GM12878 (cell line): ENCODE data around the gene KCNA1. TPM values are rescaled to one million over a fixed set of nuclear protein-coding genes. Genes with fewer than 3 reads are reported as not detected.

Source experiments
- ATAC-seq: fragments of 200-7000 bp; cut with Tn5 transposase; 3 replicates; pipeline ENCODE4 v1.9.1; 2020; ENCODE audit warnings: mild to moderate bottlenecking, moderate library complexity
- BruUV-seq: library from RNA; stranded (reverse); fragments of 400-500 nt; replicated peaks from 2 replicates; lab custom pipeline; 2021; lab: Mats Ljungman, UMichigan
- CTCF ChIA-PET: fragments of 300-600 bp; sonication (Branson Sonifier 250); formaldehyde crosslinking; extraction: SDS; loops from one replicate; lab custom pipeline; 2021; ENCODE audit warnings: inconsistent platforms; lab: Yijun Ruan, JAX
- POLR2A ChIA-PET: fragments of 350-600 bp; formaldehyde crosslinking; extraction: SDS; loops from one replicate; lab custom pipeline; 2021; ENCODE audit warnings: inconsistent platforms; lab: Charles Lee
- RAD21 ChIA-PET: fragments of 300-600 bp; sonication (Branson Sonifier 250); formaldehyde crosslinking; loops from one replicate; lab custom pipeline; 2023; ENCODE audit warnings: antibody characterized with exemption; ENCODE audit not compliant: unreplicated experiment; lab: Charles Lee
- SMC1A ChIA-PET: fragments of 300-600 bp; sonication (Branson Sonifier 250); formaldehyde crosslinking; loops from one replicate; lab custom pipeline; 2023; ENCODE audit not compliant: unreplicated experiment, uncharacterized antibody; lab: Charles Lee
- DNase-seq: peaks from one replicate; pipeline ENCODE4 v3.0.0-alpha.2; 2011; ENCODE audit warnings: low read depth, low spot score
- FAIRE-seq: peaks from 3 replicates; lab custom pipeline; 2011; peaks lifted over from hg19 to GRCh38; lab: Jason Lieb, UNC
- H2AFZ ChIP-seq: 2 replicates; pipeline ENCODE4 v1.6.0; 2011; ENCODE audit warnings: low read depth, low read length, control low read depth; ENCODE audit not compliant: control insufficient read depth
- H3K27ac ChIP-seq: 2 replicates; pipeline ENCODE4 v1.5.1; 2011; ENCODE audit warnings: control low read depth; ENCODE audit not compliant: control insufficient read depth, insufficient read depth
- H3K27me3 ChIP-seq, 2 experiments: replicated peaks in 1 of 2; 2 replicates each; pipeline versions ENCODE4 v1.6.0 to v1.6.1; 2011; ENCODE audit warnings: low read length in 1 of 2; ENCODE audit not compliant: control insufficient read depth in 2 of 2, insufficient read depth in 2 of 2
- H3K36me3 ChIP-seq, 2 experiments: 2 replicates each; pipeline ENCODE4 v1.5.1; 2011; ENCODE audit warnings: low read length in 1 of 2; ENCODE audit not compliant: control insufficient read depth in 2 of 2, insufficient read depth in 2 of 2
- H3K4me1 ChIP-seq: 2 replicates; pipeline ENCODE4 v1.6.1; 2011; ENCODE audit warnings: mild to moderate bottlenecking, low read length, moderate library complexity, mixed read lengths; ENCODE audit not compliant: control insufficient read depth, insufficient read depth
- H3K4me2 ChIP-seq: 2 replicates; pipeline ENCODE4 v1.6.0; 2011; ENCODE audit warnings: control low read depth; ENCODE audit not compliant: control insufficient read depth, insufficient read depth
- H3K4me3 ChIP-seq: fragments of 200-600 bp; sonication (generic); 2 replicates; pipeline ENCODE4 v1.5.1; 2016
- H3K79me2 ChIP-seq: 2 replicates; pipeline ENCODE4 v1.6.0; 2011; ENCODE audit warnings: low read length; ENCODE audit not compliant: control insufficient read depth, insufficient read depth
- H3K9ac ChIP-seq: 2 replicates; pipeline ENCODE4 v1.8.0; 2011; ENCODE audit warnings: low read length, control low read depth, mixed read lengths; ENCODE audit not compliant: control insufficient read depth, insufficient read depth
- H3K9me3 ChIP-seq: replicated peaks from 3 replicates; pipeline ENCODE4 v1.5.1; 2011; ENCODE audit warnings: mild to moderate bottlenecking, low read length; ENCODE audit not compliant: control insufficient read depth, insufficient read depth
- H4K20me1 ChIP-seq: 2 replicates; pipeline ENCODE4 v1.6.0; 2011; ENCODE audit not compliant: control insufficient read depth, insufficient read depth
- BHLHE40 ChIP-seq, 2 experiments: fragments of 450-650 bp in 1 of 2; IDR thresholded peaks; 2 replicates each; pipeline ENCODE4 v1.6.1; 2011 to 2017; ENCODE audit warnings: low read depth in 2 of 2, borderline replicate concordance in 1 of 2, improper control_type of control experiment in 1 of 2, low read length in 1 of 2, mild to moderate bottlenecking in 1 of 2
- HDAC2 ChIP-seq: fragments of 200-600 bp; sonication (generic); IDR thresholded peaks from 2 replicates; pipeline ENCODE4 v1.6.1; 2017
- PAX8 ChIP-seq: fragments of 450-650 bp; IDR thresholded peaks from 2 replicates; pipeline ENCODE4 v1.6.1; 2017; ENCODE audit warnings: mild to moderate bottlenecking, moderate library complexity
- POU2F2 ChIP-seq: IDR thresholded peaks from 3 replicates; pipeline ENCODE4 v1.6.1; 2011; ENCODE audit warnings: low read depth, mild to moderate bottlenecking, low read length, borderline replicate concordance
- SMC3 ChIP-seq: IDR thresholded peaks from 2 replicates; pipeline ENCODE4 v1.6.1; 2011; ENCODE audit warnings: low read length, improper control_type of control experiment, borderline replicate concordance
- STAT3 ChIP-seq: IDR thresholded peaks from 2 replicates; pipeline ENCODE4 v1.6.1; 2011; ENCODE audit warnings: low read depth, low read length, improper control_type of control experiment
- SUPT20H ChIP-seq: IDR thresholded peaks from 2 replicates; pipeline ENCODE4 v1.6.1; 2011; ENCODE audit warnings: low read depth, mild to moderate bottlenecking, low read length, moderate library complexity, borderline replicate concordance; ENCODE audit not compliant: control insufficient read depth
- YY1 ChIP-seq: IDR thresholded peaks from 2 replicates; pipeline ENCODE4 v1.6.1; 2011; ENCODE audit warnings: low read depth, mild to moderate bottlenecking, low read length
- ZNF622 ChIP-seq: fragments of 450-650 bp; IDR thresholded peaks from 2 replicates; pipeline ENCODE4 v1.6.1; 2017; ENCODE audit warnings: mild to moderate bottlenecking, inconsistent platforms
- ZSCAN29 ChIP-seq: fragments of 450-650 bp; IDR thresholded peaks from 2 replicates; pipeline ENCODE4 v1.6.1; 2017; ENCODE audit warnings: mild to moderate bottlenecking, moderate library complexity
- WGBS: methylation state at CpG from one replicate; pipeline ENCODE4 v1.1.6; 2016; ENCODE audit warnings: low lambda C conversion rate; ENCODE audit not compliant: insufficient replicate concordance, insufficient coverage; ENCODE audit errors: missing lambda C conversion rate; 5-methylcytosine and 5-hydroxymethylcytosine counted together
- in situ Hi-C: fragments of 300-500 bp; cut with MboI; formaldehyde crosslinking; loops from 9 replicates; pipeline ENCODE4 v1.14.3; 2018; ENCODE audit warnings: mixed read lengths
- intact Hi-C: fragments of 100-400 bp; cut with micrococcal nuclease; formaldehyde crosslinking; loops from one replicate; pipeline ENCODE4 v1.14.2; 2022; ENCODE audit not compliant: unreplicated experiment
- polyA plus RNA-seq, 11 experiments: library from polyadenylated mRNA; depleted of rRNA in 4 of 11; unstranded in 6 of 11; stranded (reverse) in 5 of 11; fragments of >200 nt; fragmentation: Nextera tagmentation in 4 of 11; fragmentation: Illumina TruSeq in 1 of 11; extraction: Ambion mirVana in 4 of 11; extraction: Trizol in 1 of 11; gene quantifications; 1 replicate in 1 of 11; 2 replicates in 10 of 11; pipeline versions ENCODE4 v1.2.1 to v1.2.3, GENCODE V29; 2011 to 2016; ENCODE audit warnings: inconsistent platforms in 2 of 11, missing spikeins in 2 of 11, low read depth in 1 of 11
- total RNA-seq, 4 experiments: library from RNA; depleted of rRNA in 3 of 4; stranded (reverse); fragments of >200 nt in 3 of 4; fragmentation: Illumina TruSeq in 1 of 4; extraction: Trizol in 1 of 4; gene quantifications; 2 replicates each; pipeline versions ENCODE4 v1.2.1 to v1.2.3, GENCODE V29; 2013 to 2021
- TF ChIP-seq, protein P1 (sequence below): fragments of 450-650 bp; IDR thresholded peaks from 2 replicates; pipeline ENCODE4 v1.6.1; 2017; ENCODE audit warnings: borderline replicate concordance
- TF ChIP-seq, protein P2 (sequence below): IDR thresholded peaks from 2 replicates; pipeline ENCODE4 v1.6.1; 2011; ENCODE audit warnings: low read depth, low read length, improper control_type of control experiment, borderline replicate concordance
- TF ChIP-seq, protein P3 (sequence below), 3 experiments: IDR thresholded peaks in 2 of 3; conservative IDR thresholded peaks in 1 of 3; 2 replicates each; pipeline ENCODE4 v1.5.1; 2011; ENCODE audit warnings: low read depth in 3 of 3, low read length in 3 of 3, mild to moderate bottlenecking in 3 of 3, control low read depth in 2 of 3, moderate library complexity in 2 of 3, inconsistent platforms in 1 of 3, mixed read lengths in 1 of 3; ENCODE audit not compliant: control insufficient read depth in 2 of 3, insufficient read depth in 1 of 3; ENCODE audit errors: extremely low read depth in 1 of 3
- TF ChIP-seq, protein P4 (sequence below): fragments of 450-650 bp; IDR thresholded peaks from 2 replicates; pipeline ENCODE4 v1.6.1; 2016; ENCODE audit warnings: mild to moderate bottlenecking
- TF ChIP-seq, protein P5 (sequence below): fragments of 150-350 bp; IDR thresholded peaks from 2 replicates; pipeline ENCODE4 v1.6.1; 2014; ENCODE audit warnings: mild to moderate bottlenecking, low read depth, low read length

The KCNA1 gene
- total and polyA plus RNA-seq, 10 of the 15 experiments (the other 5 are each of a cell fraction or from before 2014, with no cell fraction given) = 0.05 to 0.77 (median 0.33) TPM

DNA sequence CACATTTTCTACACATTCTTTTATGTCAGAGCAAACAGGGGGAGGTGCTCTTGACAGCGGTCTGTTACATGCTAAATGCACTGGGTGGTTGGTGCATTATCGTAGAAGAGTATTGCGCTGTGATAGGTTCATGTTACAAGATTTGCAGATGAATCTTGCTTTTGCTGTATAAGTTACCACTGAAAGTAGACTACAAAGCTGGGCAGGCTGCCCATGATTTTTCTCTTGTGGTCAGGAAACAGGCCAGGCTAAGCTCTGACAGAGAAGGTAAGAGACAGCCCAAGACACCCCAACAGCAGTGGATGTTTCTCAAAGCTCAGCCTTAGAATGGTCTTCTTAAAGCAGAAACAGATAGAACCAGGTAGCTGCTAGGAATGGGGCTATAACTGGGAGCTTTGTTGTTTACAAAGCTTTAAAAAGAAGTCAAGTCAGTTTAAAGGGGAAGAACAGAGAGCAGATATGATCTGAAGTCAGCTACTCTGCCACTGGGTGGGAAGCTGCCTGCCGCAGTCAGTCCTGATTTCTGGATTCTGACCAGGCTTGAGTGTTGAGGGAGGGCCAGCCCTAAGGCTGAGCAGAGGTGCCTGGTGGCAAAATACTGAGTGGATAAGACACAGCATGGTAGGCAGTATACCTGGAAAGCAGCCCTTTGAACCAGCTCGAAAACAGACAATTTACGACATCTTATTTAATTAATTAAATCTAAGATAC lies 9.4 kb downstream of the KCNA1 start (continued):
- TF ChIP-seq, protein P1, sequence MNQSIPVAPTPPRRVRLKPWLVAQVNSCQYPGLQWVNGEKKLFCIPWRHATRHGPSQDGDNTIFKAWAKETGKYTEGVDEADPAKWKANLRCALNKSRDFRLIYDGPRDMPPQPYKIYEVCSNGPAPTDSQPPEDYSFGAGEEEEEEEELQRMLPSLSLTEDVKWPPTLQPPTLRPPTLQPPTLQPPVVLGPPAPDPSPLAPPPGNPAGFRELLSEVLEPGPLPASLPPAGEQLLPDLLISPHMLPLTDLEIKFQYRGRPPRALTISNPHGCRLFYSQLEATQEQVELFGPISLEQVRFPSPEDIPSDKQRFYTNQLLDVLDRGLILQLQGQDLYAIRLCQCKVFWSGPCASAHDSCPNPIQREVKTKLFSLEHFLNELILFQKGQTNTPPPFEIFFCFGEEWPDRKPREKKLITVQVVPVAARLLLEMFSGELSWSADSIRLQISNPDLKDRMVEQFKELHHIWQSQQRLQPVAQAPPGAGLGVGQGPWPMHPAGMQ = no peak

DNA sequence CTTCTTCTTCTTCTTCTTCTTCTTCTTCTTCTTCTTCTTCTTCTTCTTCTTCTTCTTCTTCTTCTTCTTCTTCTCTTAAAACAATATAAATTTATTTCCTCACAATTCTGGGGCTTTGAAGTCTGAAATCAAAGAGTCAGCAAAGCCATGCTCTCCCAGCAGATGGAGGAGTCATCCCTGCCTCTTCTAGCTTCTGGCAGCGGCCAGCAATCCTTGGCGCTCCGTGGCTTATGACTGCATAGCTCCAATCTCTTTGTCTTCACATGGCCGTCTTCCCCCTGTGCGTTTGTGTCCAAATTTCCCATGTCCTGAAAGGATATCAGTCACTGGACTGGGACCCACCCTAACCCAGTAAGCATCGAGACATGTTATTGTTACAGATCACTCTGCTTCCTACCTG lies 22.9 kb downstream of the KCNA1 start:
- 80% methylated on average over 6 of the region's 6 CpGs for WGBS
- H2AFZ ChIP-seq = no peak overlapping the region
- no peak for TF ChIP-seq SMC3
- no peak for TF ChIP-seq POU2F2
- TF ChIP-seq BHLHE40 (IDR thresholded peaks at IDR 0.05; ENCODE audit: borderline replicate concordance in 1 of 2, low read depth in 2 of 2, low read length in 1 of 2) = no peak
- TF ChIP-seq YY1 = no peak
- TF ChIP-seq HDAC2 = no peak
- no peak for TF ChIP-seq PAX8
- no peak for TF ChIP-seq ZNF622
- TF ChIP-seq, protein P2, sequence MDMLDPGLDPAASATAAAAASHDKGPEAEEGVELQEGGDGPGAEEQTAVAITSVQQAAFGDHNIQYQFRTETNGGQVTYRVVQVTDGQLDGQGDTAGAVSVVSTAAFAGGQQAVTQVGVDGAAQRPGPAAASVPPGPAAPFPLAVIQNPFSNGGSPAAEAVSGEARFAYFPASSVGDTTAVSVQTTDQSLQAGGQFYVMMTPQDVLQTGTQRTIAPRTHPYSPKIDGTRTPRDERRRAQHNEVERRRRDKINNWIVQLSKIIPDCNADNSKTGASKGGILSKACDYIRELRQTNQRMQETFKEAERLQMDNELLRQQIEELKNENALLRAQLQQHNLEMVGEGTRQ = no peak
- no peak for TF ChIP-seq SUPT20H
- TF ChIP-seq, protein P3, sequence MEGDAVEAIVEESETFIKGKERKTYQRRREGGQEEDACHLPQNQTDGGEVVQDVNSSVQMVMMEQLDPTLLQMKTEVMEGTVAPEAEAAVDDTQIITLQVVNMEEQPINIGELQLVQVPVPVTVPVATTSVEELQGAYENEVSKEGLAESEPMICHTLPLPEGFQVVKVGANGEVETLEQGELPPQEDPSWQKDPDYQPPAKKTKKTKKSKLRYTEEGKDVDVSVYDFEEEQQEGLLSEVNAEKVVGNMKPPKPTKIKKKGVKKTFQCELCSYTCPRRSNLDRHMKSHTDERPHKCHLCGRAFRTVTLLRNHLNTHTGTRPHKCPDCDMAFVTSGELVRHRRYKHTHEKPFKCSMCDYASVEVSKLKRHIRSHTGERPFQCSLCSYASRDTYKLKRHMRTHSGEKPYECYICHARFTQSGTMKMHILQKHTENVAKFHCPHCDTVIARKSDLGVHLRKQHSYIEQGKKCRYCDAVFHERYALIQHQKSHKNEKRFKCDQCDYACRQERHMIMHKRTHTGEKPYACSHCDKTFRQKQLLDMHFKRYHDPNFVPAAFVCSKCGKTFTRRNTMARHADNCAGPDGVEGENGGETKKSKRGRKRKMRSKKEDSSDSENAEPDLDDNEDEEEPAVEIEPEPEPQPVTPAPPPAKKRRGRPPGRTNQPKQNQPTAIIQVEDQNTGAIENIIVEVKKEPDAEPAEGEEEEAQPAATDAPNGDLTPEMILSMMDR (IDR thresholded peaks at IDR 0.05 in 2 of 3, conservative IDR thresholded peaks at IDR 0.05 in 1 of 3; ENCODE audit: control insufficient read depth in 2 of 3, extremely low read depth in 1 of 3, insufficient read depth in 1 of 3, low read depth in 3 of 3, low read length in 3 of 3) = no peak
- TF ChIP-seq, protein P4, sequence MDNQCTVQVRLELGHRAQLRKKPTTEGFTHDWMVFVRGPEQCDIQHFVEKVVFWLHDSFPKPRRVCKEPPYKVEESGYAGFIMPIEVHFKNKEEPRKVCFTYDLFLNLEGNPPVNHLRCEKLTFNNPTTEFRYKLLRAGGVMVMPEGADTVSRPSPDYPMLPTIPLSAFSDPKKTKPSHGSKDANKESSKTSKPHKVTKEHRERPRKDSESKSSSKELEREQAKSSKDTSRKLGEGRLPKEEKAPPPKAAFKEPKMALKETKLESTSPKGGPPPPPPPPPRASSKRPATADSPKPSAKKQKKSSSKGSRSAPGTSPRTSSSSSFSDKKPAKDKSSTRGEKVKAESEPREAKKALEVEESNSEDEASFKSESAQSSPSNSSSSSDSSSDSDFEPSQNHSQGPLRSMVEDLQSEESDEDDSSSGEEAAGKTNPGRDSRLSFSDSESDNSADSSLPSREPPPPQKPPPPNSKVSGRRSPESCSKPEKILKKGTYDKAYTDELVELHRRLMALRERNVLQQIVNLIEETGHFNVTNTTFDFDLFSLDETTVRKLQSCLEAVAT = no peak
- TF ChIP-seq STAT3 = no peak
- TF ChIP-seq ZSCAN29 = no peak
- TF ChIP-seq, protein P5, sequence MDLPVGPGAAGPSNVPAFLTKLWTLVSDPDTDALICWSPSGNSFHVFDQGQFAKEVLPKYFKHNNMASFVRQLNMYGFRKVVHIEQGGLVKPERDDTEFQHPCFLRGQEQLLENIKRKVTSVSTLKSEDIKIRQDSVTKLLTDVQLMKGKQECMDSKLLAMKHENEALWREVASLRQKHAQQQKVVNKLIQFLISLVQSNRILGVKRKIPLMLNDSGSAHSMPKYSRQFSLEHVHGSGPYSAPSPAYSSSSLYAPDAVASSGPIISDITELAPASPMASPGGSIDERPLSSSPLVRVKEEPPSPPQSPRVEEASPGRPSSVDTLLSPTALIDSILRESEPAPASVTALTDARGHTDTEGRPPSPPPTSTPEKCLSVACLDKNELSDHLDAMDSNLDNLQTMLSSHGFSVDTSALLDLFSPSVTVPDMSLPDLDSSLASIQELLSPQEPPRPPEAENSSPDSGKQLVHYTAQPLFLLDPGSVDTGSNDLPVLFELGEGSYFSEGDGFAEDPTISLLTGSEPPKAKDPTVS = no peak

More for the DNA sequence above, 22.9 kb downstream of the KCNA1 start:
- no peak overlapping the region for H3K27ac ChIP-seq
- ATAC-seq (no peak), DNase-seq (no peak), FAIRE-seq (no peak)
- no peak overlapping the region for H3K4me2 ChIP-seq
- H3K79me2 ChIP-seq = no peaks in the 10 kb centered on the region
- H4K20me1 ChIP-seq = no peaks in the 10 kb centered on the region
- in situ Hi-C loops (no loop called here), intact Hi-C loops (no loop called here)
- ChIA-PET CTCF (interaction anchor here (1.3 kb wide), 1 partner anchor 77 kb away, joined by 3 read pairs; no protein-coding TSS in a partner anchor), POLR2A (interaction anchor here (0.7 kb wide), 2 partner anchors 62 to 148 kb away, joined by 3 read pairs; no protein-coding TSS in a partner anchor), SMC1A (no interaction called here), RAD21 (no interaction called here)
- no peaks in the 10 kb centered on the region for H3K4me1 ChIP-seq
- no peak overlapping the region for H3K4me3 ChIP-seq
- H3K9me3 ChIP-seq = no peaks in the 10 kb centered on the region
- H3K9ac ChIP-seq = no peak overlapping the region
- no peaks in the 10 kb centered on the region for H3K27me3 ChIP-seq
- no peaks in the 10 kb centered on the region for H3K36me3 ChIP-seq
- no TSS peak for BruUV-seq
